ENCODE measurements around the gene SHROOM3. TPM values are rescaled to one million over a fixed set of nuclear protein-coding genes. Genes with fewer than 3 reads are reported as not detected.

SHROOM3 gene
- total RNA-seq, 6 donors from 2014 or later = 62.3 to 216 (median 116) TPM

GRCh38 chr4:76729980-76730379 is 295.0 kb downstream of the SHROOM3 start:
- Histone ChIP-seq H3K27ac (no peak overlapping the region), H3K9me3 (no peaks in the 10 kb centered on the region), H3K4me3 (no peak overlapping the region), H3K4me1 (peaks cover 0 to 6% (median 2%) of the 10 kb centered on the region in 4 donors), H3K36me3 (no peaks in the 10 kb centered on the region), H3K27me3 (no peaks in the 10 kb centered on the region)
- DNase-seq (no peak), ATAC-seq (ENCODE audit: low FRiP score in 2 of 2) (no peak)
- no peak for TF ChIP-seq EP300 (IDR thresholded peaks at IDR 0.05)
- TF ChIP-seq POLR2AphosphoS5 (IDR thresholded peaks at IDR 0.05) = no peak
- WGBS, 2 donors = 82 to 100% methylated on average over 1 of the region's 1 CpG

- TF ChIP-seq POLR2AphosphoS5 (IDR thresholded peaks at IDR 0.05) (no peak), POLR2A (IDR thresholded peaks at IDR 0.05) (no peak), EP300 (IDR thresholded peaks at IDR 0.05) (no peak), CTCF (IDR thresholded peaks at IDR 0.05) (no peak)
- no peak overlapping the region for H3K27ac ChIP-seq
- WGBS, 2 donors = 62 to 100% methylated on average over 1 of the region's 1 CpG
- no peak for DNase-seq
- no peak overlapping the region for H3K4me3 ChIP-seq
- ATAC-seq (ENCODE audit: low FRiP score in 2 of 2) = no peak
- no peaks in the 10 kb centered on the region for H3K27me3 ChIP-seq
- no peaks in the 10 kb centered on the region for H3K36me3 ChIP-seq
- H3K4me1 ChIP-seq = peaks cover 0 to 5% (median 1%) of the 10 kb centered on the region in 4 donors
- H3K9me3 ChIP-seq = no peaks in the 10 kb centered on the region
Observed at GRCh38 chr4:76732246-76732645, 297.2 kb downstream of the SHROOM3 start.

- no peak for DNase-seq
- no peak overlapping the region for H3K27ac ChIP-seq
Observed at GRCh38 chr4:76733068-76733771, 298.2 kb downstream of the SHROOM3 start.

GRCh38 chr4:76736414-76736813 is 301.4 kb downstream of the SHROOM3 start:
- no peak overlapping the region for H3K4me3 ChIP-seq
- no peaks in the 10 kb centered on the region for H3K9me3 ChIP-seq
- no peak for DNase-seq
- H3K36me3 ChIP-seq = peaks cover 0 to 27% (median 9%) of the 10 kb centered on the region in 4 donors
- TF ChIP-seq CTCF (IDR thresholded peaks at IDR 0.05) (no peak), POLR2AphosphoS5 (IDR thresholded peaks at IDR 0.05) (no peak), POLR2A (IDR thresholded peaks at IDR 0.05) (no peak), EP300 (IDR thresholded peaks at IDR 0.05) (no peak)
- H3K27ac ChIP-seq = peak overlapping the region in 1 of 4 donors; percentile 8
- WGBS, 2 donors = 61 to 66% methylated on average over 3 of the region's 3 CpGs
- no peak for ATAC-seq (ENCODE audit: low FRiP score in 2 of 2)
- peaks cover 0 to 6% (median 0%) of the 10 kb centered on the region in 4 donors for H3K4me1 ChIP-seq
- H3K27me3 ChIP-seq = no peaks in the 10 kb centered on the region

More at GRCh38 chr4:76733068-76733771, 298.2 kb downstream of the SHROOM3 start:
- Histone ChIP-seq H3K36me3 (no peaks in the 10 kb centered on the region), H3K9me3 (no peaks in the 10 kb centered on the region), H3K4me3 (no peak overlapping the region), H3K4me1 (peaks cover 0 to 6% (median 0%) of the 10 kb centered on the region in 4 donors), H3K27me3 (no peaks in the 10 kb centered on the region)
- WGBS, 2 donors = 64 to 79% methylated on average over 3 of the region's 3 CpGs
- no peak for ATAC-seq (ENCODE audit: low FRiP score in 2 of 2)
- no peak for TF ChIP-seq POLR2A (IDR thresholded peaks at IDR 0.05)
- TF ChIP-seq POLR2AphosphoS5 (IDR thresholded peaks at IDR 0.05) = no peak
- TF ChIP-seq EP300 (IDR thresholded peaks at IDR 0.05) = no peak
- peak in 2 of 6 experiments; percentile 41 to 45 for TF ChIP-seq CTCF (IDR thresholded peaks at IDR 0.05)

GRCh38 chr4:76737180-76737579 is 302.2 kb downstream of the SHROOM3 start:
- peaks cover 0 to 29% (median 12%) of the 10 kb centered on the region in 4 donors for H3K36me3 ChIP-seq
- no peaks in the 10 kb centered on the region for H3K9me3 ChIP-seq
- no peak overlapping the region for H3K4me3 ChIP-seq
- DNase-seq = no peak
- H3K27ac ChIP-seq = peak overlapping the region in 2 of 4 donors; percentile 18 to 73
- WGBS, 2 donors = 41 to 47% methylated on average over 2 of the region's 2 CpGs
- TF ChIP-seq EP300 (IDR thresholded peaks at IDR 0.05) = no peak
- TF ChIP-seq CTCF (IDR thresholded peaks at IDR 0.05) = no peak
- no peak for TF ChIP-seq POLR2AphosphoS5 (IDR thresholded peaks at IDR 0.05)
- no peak for TF ChIP-seq POLR2A (IDR thresholded peaks at IDR 0.05)
- H3K4me1 ChIP-seq = peaks cover 0 to 6% (median 0%) of the 10 kb centered on the region in 4 donors
- no peak for ATAC-seq (ENCODE audit: low FRiP score in 2 of 2)
- no peaks in the 10 kb centered on the region for H3K27me3 ChIP-seq
